NCI-H1417 treated with DMSO at 0.1 percent for 48 hours (cell line): ENCODE results near the gene OSBPL2.

ENCODE experiments used
- DNase-seq: peaks from one replicate; lab custom pipeline; 2025; lab: John Stamatoyannopoulos, UW

Gene OSBPL2

DNA sequence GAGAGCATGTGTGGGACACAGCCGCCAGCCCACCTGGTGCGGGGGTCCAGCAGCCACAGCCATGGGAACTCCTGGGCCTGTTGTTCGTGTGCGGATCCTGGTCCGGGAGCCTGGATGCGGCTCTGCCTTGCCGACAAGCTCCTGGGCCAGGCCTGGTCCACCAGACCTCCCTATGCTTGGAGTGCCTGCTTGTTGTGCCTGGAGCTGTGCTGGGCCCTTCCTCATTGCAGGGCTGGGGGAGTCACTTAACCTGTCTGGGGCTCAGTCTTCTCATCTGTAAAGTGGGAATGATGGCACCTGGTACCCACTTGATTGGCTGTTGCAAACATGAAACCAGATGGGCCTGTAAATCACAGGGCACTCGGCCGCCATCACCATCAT lies 2.6 kb upstream of the OSBPL2 start:
- no peak for DNase-seq

DNA sequence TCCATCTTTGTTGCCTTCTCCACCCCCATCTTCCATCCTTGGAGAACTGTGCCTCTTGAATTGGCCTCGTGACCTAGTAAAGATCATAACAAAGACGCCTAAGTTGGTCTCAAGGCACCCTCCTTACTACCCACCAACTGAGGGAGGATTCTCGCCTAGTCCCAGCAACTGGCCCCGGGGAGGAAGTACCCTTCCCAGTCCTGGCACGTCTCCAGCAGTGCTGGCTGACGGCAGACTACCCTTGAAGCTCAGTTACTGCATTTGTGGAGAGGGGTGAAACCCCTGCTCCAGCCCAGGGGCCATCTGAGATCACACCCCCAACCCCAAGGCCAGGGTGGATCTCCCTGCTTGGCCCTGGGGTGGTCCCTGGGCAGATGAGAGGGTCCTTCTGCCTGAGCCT lies 2.1 kb upstream of the OSBPL2 start:
- DNase-seq, result no peak

DNA sequence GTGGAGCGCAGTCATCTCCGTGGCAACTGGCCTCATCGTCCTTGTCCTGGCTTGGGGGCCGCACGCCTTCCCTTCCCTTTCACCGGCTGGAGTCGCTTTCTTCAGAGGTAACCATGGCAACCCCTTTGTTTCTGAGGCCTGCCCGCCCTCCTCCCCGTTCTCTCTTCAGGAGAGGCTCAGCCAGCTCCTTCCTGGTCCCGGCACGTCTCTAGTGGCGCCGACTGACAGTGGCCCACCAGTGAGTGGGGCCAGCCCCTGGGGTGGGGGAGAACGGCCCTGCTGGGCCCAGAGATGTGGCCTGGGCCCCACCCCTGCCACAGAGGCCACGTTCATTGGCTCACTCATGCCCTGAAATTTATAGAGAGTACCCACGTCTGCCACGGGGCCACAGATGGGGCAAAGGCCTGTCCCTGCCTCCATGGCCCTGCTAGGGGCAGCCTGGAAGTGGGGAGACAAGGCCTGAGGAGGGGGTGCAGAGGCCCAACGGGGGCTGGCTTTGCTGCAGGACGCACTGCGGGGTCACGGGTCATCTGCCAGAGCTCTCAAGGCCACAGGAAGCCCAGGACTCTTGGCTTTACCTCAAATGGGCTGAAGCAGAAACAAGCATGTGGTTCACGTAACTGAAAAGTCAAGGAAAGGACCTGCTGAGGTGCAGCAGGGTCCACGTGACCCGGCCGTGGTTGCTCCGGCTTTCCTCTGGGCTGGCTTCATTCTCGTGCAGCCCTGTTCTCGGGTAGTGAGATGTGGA lies 1.4 kb upstream of the OSBPL2 start:
- peak; percentile 38 for DNase-seq

- no peak for DNase-seq
These were observed 864 bp upstream of the OSBPL2 start for GRCh38 chr20:62237514-62237800.

DNA sequence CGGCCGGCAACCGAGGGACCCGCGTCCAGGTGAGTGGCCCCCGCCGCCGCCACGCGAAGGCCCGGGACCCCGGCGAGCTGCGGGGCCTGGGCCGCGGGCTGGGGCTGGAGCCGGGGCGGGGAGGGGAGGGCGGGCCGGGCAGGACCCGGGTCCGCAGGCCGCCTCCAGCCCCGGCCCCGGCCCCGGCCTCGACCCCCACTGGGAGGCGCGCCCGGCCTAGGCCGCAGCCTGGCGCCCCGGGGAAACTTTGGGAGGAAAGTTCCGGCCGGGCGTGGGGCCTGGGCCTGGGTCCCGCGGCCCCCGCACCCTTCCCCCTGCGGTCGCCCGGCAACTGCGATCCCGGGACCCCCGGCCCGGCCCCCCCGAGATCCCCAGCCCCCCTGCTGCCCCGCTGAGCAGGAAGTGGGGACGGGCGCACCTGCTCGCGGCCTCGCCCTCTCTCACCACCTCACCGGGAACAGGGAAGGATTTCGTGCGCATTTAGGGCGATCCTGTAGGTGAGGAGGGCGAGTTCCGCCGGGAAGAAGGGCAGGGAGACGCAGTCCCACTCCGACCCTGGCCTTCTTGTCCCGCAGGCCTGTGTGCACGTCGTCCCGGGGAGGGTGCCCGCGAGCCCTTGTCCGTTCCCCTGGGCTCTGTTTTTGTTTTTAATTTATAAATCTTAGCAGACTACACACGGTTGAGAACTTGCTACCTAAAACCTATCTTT lies 402 bp downstream of the OSBPL2 start:
- no peak for DNase-seq

GRCh38 chr20:62239278-62239879 lies 1.1 kb downstream of the OSBPL2 start:
- DNase-seq, result no peak

GRCh38 chr20:62240020-62240685 lies 1.8 kb downstream of the OSBPL2 start:
- no peak for DNase-seq

DNA sequence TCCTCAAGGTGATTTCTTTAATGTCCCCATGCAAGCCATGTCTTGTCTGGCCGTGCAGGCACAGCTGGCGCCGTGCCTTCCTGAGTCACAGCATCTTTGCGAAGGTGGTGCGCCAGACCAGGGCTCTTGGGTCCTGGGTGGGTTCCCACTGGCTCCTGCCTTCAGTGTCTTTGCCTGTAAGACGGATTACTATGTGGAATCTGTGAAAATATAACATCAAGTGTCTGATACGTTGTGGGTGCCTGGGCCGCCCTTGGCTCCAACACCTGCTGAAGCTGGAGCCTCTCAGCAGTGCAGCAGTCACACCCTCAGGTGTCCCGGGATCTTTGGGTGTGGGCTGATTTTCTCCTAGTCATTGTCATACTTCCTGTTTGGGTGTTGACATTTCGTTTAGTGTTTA lies 3.2 kb downstream of the OSBPL2 start:
- DNase-seq, result no peak

DNA sequence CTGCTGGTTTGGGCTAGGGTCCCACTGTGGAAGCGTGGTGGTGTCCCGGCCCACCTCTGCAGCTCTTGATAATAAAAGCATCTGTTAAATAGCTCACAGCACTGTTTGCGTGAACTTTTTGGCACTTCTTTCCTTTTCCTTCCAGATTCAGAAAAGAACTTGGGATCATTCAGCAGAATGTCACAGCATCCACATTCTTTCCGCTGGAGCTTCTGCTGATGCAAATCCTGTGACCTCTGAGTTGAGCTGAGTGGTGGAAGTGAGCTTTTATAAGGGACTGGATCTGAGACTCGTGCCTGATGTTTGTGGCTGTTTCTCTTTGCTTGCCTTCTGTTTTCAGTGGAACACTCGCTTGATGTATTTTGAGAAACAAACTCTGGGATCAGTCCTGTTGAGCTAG lies 3.9 kb downstream of the OSBPL2 start:
- DNase-seq, result no peak

GRCh38 chr20:62243106-62243505 lies 4.8 kb downstream of the OSBPL2 start:
- no peak for DNase-seq

DNA sequence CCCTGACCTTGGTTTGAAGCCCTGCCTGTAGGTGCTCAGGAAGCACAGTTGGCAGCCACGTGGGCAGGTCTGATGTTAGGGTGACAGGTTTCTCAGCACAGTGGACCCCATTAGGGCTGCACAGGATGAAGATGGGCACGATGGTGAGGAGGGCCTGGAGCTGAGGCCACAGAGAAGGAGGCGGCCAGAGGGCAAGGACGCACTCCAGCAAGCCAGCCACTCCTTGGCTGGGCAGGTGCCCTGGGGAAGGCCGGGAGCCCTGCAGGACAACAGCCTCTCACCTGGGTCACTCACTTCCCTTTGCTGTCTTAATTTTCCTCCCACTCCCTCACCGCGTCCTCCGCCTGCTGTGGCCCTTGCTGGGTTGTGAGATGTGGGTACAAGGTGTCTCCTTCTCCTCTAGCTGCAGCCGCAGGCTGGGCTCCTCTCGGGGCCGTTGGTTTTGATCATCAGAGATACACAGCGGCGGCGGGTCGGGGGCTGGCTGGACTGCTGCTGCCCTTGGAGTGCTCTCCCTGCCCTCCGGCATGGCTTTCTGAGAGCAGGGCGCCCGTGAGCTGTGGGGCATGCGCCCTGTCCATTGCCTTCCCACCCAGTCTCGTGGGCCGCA lies 5.7 kb downstream of the OSBPL2 start:
- no peak for DNase-seq

- no peak for DNase-seq
These were observed 6.4 kb downstream of the OSBPL2 start for GRCh38 chr20:62244644-62245108.

DNA sequence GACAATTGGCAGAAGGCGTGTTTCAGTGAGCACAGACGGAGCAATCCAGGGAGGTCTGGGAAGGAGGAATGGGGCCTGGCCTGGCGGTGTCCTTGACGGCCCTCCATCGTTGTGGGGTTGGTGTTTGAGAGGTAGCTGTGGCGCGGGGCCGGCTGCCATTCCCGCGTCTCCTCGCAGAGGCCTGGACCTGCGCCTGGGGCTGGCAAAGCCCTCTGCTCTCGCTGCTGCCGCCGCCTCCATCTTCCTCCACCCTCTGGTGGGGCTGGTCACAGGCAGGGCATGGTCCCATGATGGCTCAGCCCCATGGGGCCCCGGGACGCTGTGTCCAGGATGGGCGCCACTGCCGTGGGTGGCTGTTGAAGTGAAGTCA lies 7.6 kb downstream of the OSBPL2 start:
- DNase-seq, result no peak

DNA sequence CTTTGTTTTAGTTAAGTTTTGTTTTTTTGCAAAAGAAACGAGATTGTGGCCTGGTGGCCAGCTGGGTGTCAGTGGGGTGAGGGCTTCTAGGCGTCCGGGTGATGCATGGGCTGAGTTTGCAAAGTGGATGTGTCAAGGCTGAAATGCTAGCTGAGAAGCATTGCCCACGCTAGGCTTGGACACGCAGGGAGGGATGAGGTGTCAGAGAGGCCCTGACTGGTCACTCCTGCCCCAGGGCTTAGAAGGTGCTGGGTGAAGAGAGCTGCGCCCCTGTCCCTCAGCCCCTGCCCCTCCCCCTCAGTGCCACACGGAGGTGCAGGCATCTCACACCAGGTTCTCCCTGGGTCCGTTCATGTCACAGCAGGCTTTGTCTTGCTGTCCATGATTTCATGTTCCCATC lies 8.1 kb downstream of the OSBPL2 start:
- no peak for DNase-seq

DNA sequence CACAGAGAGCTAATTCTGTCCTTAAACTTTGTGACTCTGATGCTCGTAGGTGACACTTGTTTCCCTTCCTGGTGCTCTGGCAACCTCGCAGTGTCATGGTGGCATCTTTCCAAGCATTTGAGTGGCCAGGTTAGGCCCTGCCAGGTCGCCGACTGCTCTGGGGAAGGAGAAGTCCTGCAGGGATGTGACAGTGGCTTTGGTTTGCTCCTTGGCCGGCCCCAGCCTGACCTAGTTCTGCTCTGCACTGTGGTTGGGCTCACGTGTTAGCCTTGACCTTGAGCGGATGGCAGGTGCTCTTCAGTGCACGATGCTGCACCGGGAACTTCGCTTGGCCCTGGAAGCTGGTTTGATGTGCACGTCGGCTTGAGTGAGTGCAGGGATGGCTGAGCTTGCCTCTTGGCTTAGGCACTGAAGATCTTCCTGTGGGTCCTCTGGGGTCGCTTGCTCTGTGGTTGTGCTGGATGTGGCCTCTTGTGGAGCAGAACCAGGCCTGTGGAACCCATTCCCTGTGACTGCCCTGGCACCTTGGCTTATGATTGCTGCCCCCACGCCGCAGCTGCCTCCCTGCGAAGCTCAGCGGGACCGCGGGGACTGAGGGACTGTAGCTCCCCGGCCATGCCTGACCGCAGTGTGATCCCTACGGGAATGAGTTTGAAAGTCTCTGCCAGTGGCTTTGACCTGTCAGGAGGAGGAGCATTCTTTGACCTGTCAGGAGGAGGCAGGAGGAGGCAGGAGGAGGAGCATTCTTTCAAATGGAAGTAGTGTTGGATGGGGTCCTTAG lies 8.7 kb downstream of the OSBPL2 start:
- DNase-seq, result no peak

GRCh38 chr20:62248890-62249560 lies 10.7 kb downstream of the OSBPL2 start:
- no peak for DNase-seq

DNA sequence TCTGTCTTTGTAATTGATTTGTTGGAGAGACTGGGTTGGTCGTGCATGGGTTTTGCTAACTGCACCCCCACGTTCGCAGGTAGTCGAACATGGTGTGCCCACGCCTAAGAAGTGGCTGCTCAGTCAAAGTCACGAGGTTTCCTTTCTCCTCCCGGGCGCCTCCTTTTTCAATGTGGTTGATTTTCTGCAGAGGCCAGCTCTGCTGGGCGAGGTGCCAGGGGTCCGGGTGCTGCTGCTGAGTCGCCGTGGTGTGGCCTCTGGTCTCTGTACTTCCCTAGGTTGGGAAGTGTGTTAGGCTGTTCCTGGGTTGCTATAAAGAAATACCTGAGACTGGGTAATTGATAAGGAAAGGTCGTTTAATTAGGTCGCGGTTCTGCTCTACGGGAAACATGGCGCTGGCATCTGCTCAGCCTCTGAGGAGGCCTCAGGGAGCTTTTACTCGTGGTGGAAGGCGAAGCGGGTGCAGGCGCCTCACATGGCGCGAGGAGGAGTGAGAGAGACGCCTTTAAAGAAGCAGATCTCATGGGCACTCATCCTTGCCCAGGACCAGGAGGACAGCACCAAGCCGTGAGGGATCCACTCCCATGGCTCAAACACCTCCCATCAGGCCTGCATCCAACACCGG lies 14.1 kb downstream of the OSBPL2 start:
- DNase-seq, result no peak

DNA sequence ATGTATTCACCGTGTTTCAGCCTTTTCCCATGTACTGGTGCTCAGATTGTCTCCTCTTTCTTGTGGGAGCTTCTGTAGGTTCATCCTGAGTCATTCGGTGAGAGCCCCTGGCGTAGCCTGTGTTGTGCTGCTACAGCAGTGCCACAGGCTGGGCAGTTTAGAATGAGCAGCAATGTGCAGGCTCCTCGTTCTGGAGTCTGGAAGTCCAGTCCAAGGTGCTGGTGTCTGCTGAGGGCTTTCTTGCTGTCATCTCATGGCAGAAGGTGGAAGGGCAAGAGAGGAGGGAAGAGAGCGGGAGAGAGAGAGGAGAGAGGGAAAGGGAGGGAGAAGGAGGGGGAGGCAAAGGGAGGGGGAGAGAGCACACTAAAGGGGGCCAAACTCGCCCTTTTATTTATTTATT lies 15.1 kb downstream of the OSBPL2 start:
- no peak for DNase-seq

GRCh38 chr20:62254021-62254724 lies 15.9 kb downstream of the OSBPL2 start:
- no peak for DNase-seq

DNA sequence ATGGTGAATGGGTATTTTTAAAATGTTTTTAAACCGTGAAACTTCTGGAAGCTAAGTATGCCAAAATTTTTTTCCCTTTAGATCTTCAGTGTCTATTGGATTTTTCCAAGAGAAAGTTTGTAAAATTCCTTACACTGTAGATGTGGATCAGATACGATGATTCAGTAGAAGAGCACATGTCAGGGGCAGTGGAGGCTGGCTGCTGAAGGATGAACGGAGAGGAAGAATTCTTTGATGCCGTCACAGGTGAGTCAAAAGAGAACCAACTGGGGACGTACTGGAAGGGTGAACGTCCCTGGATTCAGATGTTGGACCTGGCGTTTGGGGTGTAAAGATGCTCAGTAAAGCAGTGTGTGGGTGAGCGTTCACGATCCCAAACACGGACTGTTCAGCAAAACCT lies 17.7 kb downstream of the OSBPL2 start:
- DNase-seq, result no peak
